Ectodermal cell (in vitro differentiated cells): ENCODE measurements around the gene MLST8.

ENCODE experiments used
- H3K27ac ChIP-seq: 2 replicates; pipeline ENCODE4 v1.7.0; 2013; ENCODE audit warnings: mild to moderate bottlenecking, low read depth, low read length; ENCODE audit not compliant: insufficient read depth, poor library complexity, severe bottlenecking
- H3K27me3 ChIP-seq: 2 replicates; pipeline ENCODE4 v1.7.0; 2013; ENCODE audit warnings: mild to moderate bottlenecking, low read length; ENCODE audit not compliant: insufficient read depth, control insufficient read depth, poor library complexity, severe bottlenecking
- H3K36me3 ChIP-seq: one replicate; pipeline ENCODE4 v1.7.0; 2013; ENCODE audit warnings: low read length; ENCODE audit not compliant: control insufficient read depth, insufficient read depth
- H3K4me1 ChIP-seq: one replicate; pipeline ENCODE4 v1.7.0; 2013; ENCODE audit warnings: low read length; ENCODE audit not compliant: control insufficient read depth, insufficient read depth
- H3K4me3 ChIP-seq: 2 replicates; pipeline ENCODE4 v1.7.0; 2013; ENCODE audit warnings: low read depth, low read length, control low read depth; ENCODE audit not compliant: insufficient read depth
- H3K9me3 ChIP-seq: 2 replicates; pipeline ENCODE4 v1.7.0; 2013; ENCODE audit warnings: mild to moderate bottlenecking, low read length, moderate library complexity; ENCODE audit not compliant: control insufficient read depth
- WGBS, 2 experiments: methylation state at CpG; one replicate each; pipeline ENCODE4 v1.1.7; 2013; ENCODE audit warnings: missing lambda C conversion rate in 2 of 2; 5-methylcytosine and 5-hydroxymethylcytosine counted together

MLST8 gene

DNA sequence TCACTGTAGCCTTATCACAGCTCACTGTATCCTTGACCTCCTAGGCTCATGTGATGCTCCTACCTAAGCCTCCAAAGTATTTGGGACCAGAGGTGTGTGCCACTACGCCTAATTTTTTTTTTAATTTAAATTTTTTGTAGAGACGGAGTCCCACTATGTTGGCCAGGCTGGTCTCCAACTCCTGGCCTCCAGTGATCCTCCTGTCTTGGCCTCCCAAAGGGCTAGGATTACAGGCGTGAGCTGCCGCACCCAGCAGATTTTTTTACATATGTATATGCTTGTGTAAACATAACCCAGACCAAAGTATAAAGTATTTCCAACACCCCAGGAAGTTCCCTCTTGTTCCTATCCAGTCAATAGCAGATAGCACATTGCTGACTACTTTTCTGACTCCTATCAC, 11.1 kb downstream of the MLST8 start:
- no peaks in the 10 kb centered on the region for H3K9me3 ChIP-seq
- no peak overlapping the region for H3K4me3 ChIP-seq
- no peak overlapping the region for H3K27ac ChIP-seq
- H3K36me3 ChIP-seq = peaks cover 8% of the 10 kb centered on the region
- peaks cover 12% of the 10 kb centered on the region for H3K4me1 ChIP-seq
- 97 to 100% methylated on average over 4 of the region's 4 CpGs for WGBS, 2 experiments
- H3K27me3 ChIP-seq = no peaks in the 10 kb centered on the region

DNA sequence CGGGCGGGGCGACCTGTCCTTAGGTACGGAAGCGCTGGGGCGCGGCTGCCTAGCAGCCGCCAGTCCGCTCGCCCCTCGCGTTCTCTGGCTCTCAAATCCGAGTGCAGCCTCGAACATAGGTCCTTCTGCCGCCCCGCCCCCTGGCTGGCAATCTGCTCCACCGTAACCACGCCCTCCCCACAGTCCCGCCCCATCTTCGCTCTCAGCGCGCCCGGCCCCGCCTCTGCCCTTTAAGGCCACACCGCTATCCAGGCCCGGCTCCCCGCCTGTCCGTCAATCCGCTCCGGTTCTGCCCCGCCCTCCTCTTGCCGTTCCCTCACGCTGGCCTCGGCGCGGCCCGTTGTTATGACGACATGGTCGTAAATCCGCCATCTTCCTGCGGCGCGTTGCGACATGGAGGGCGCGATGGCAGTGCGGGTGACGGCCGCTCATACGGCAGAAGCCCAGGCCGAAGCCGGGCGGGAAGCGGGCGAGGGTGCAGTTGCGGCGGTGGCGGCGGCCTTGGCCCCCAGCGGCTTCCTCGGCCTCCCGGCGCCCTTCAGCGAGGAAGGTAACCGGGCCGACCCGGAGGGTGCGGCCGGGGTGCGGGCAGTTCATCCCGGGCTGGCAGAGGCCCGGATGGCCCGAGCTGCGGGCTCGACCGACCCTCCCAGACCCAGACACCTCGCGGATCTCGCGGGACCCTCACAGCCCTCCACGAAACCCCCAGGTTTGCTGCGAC, 18.1 kb downstream of the MLST8 start, which contains the start of gene E4F1:
Gene E4F1, plus strand, starts transcription at position 371 of the 721 bp plus-strand sequence. Its CDS starts 23 bp downstream, at position 394.
- whole genome bisulfite sequencing, 2 experiments = 0% methylated on average over 82 of the region's 82 CpGs
- no peak within 1 kb of the TSS for H3K27ac ChIP-seq
- H3K36me3 ChIP-seq = peaks cover 4% of the 10 kb centered on the region
- H3K4me3 ChIP-seq = peak within 1 kb of the TSS; percentile 97
- no peaks in the 10 kb centered on the region for H3K4me1 ChIP-seq
- H3K9me3 ChIP-seq = no peaks in the 10 kb centered on the region
- H3K27me3 ChIP-seq = no peaks in the 10 kb centered on the region

DNA sequence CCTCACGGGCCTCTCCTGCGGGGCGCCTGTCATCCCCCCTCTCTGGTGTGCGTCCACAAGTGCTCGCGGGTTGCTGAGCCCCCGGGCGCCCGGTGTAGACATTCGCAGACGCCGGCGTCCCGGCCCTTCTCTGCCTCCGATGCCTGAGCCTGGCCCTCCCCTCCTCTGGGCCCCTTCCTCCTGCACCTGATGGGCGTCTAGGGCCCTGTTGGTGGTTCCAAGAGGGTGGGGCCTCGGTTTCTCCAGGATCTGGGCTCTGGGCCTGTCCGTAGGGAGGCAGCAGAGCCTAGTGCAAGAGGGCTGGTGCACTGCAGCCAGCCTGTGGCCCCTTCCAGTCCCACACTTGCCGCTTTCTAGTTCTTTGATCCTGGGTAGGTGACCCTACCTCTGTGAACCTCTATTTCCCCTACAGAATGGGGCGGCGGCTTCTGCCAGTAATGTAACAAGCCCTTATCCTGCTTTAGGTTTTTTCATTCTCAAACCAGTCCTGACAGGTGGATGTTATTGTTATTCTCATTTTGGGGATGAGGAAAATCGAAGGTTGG, 18.8 kb downstream of the MLST8 start:
- Histone ChIP-seq H3K4me3 (peak overlapping the region; percentile 97), H3K27me3 (no peaks in the 10 kb centered on the region), H3K9me3 (no peaks in the 10 kb centered on the region), H3K36me3 (peaks cover 10% of the 10 kb centered on the region), H3K4me1 (no peaks in the 10 kb centered on the region), H3K27ac (no peak overlapping the region)
- 11% methylated on average over 22 of the region's 22 CpGs for WGBS, 2 experiments

DNA sequence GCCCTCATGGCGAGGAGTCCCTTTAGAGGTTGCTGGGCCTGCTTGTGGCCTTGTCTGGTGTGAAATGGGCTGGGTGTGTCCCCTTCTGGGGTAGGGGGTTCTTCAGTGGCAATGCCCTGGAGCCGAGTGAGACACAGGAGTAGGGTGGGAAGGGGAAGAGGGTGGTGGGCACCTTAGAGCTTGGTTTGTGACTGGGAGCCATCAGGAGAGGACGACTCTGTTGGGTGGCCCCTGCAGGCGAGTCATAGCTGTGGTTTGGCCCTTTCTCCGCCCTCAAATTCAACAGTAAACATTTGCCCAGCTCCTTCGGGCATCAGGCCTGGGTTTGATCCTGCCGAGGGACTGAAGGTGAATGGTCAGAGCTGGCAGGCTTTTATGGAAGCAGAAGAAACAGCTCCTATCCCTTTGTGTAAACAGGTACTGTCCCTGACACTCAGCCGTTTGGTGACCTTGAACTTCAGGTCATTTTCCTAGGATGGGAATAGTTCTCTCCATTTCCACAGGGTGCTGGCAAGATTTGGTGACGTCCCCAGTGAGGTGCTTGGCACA, 21.1 kb downstream of the MLST8 start:
- H3K9me3 ChIP-seq = no peaks in the 10 kb centered on the region
- peaks cover 13% of the 10 kb centered on the region for H3K36me3 ChIP-seq
- WGBS, 2 experiments = 92% methylated on average over 9 of the region's 9 CpGs
- no peak overlapping the region for H3K27ac ChIP-seq
- no peaks in the 10 kb centered on the region for H3K4me1 ChIP-seq
- no peaks in the 10 kb centered on the region for H3K27me3 ChIP-seq
- H3K4me3 ChIP-seq = no peak overlapping the region

DNA sequence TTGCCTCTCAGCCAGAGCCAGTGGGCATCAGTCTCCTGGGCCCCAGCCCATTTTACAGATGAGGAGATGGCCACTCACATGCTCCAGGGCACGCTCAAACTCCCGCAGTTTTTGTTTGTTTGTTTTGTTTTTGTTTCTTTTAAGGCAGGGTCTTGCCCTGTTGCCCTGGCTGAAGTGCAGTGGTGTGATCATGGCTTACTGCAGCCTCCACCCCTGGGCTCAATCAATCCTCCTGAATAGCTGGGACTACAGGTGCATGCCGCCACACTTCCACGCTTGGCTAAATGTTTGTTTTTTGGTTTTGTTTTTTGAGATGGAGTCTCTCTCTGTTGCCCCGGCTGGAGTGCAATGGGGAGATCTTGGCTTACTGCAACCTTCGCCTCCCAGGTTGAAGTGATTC, 21.7 kb downstream of the MLST8 start:
- H3K27ac ChIP-seq = no peak overlapping the region
- H3K9me3 ChIP-seq = no peaks in the 10 kb centered on the region
- no peak overlapping the region for H3K4me3 ChIP-seq
- peaks cover 18% of the 10 kb centered on the region for H3K36me3 ChIP-seq
- H3K27me3 ChIP-seq = no peaks in the 10 kb centered on the region
- H3K4me1 ChIP-seq = no peaks in the 10 kb centered on the region
- WGBS, 2 experiments = 95 to 96% methylated on average over 6 of the region's 6 CpGs

DNA sequence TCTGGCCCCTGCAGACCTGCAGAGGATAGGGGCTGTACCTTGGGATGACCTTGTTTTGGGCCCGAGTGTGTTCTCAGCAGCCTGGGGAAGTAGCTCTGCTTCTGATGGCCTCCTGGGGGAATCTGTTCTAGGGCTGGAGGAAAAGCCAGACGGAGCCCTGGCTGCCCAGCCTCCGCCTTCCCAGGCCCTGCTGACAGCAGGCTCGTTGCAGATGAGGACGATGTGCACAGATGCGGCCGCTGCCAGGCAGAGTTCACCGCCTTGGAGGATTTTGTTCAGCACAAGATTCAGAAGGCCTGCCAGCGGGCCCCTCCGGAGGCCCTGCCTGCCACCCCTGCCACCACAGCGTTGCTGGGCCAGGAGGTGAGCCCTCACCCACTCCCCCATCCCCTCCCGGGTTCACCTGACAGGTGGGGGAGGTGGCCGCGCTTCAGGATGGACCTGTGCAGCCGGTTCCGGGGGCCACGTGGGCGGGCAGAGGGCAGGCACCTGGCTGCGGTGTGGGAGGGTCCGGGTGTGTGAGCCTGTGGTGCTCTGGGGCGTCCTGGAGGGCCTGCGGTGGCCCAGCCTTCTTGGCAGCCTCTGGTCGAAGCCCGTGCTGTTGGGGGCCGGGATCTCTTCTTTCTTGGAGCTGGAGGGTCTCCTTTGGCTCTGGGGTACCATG, 23.0 kb downstream of the MLST8 start:
- 95 to 97% methylated on average over 25 of the region's 25 CpGs for WGBS, 2 experiments
- Histone ChIP-seq H3K4me1 (no peaks in the 10 kb centered on the region), H3K36me3 (peaks cover 20% of the 10 kb centered on the region)

DNA sequence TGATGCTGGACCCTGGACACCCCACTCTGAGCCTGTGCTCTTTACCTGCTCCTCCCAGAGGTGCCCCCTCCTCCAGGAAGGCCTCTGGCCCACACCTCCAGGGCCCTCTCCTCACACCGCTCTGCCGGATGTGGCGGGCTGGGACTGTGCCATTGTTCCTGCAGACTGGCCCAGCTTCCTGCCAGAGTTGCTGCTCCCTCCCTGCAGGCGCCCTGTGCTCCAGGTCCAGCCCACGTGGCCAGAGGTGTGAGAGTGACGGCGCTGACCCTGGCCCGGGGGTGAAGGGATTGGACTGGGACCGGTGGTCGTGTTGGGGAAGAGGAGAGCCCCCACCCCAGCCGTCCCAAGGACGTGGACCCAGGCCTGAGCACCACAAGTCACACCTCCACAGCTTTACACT, 23.8 kb downstream of the MLST8 start:
- Histone ChIP-seq H3K4me3 (no peak overlapping the region), H3K36me3 (peaks cover 26% of the 10 kb centered on the region), H3K27ac (no peak overlapping the region), H3K27me3 (no peaks in the 10 kb centered on the region), H3K9me3 (no peaks in the 10 kb centered on the region), H3K4me1 (no peaks in the 10 kb centered on the region)
- WGBS, 2 experiments = 94 to 96% methylated on average over 12 of the region's 12 CpGs

More for the DNA sequence above, 23.0 kb downstream of the MLST8 start:
- Histone ChIP-seq H3K9me3 (no peaks in the 10 kb centered on the region), H3K27me3 (no peaks in the 10 kb centered on the region), H3K27ac (no peak overlapping the region), H3K4me3 (no peak overlapping the region)

DNA sequence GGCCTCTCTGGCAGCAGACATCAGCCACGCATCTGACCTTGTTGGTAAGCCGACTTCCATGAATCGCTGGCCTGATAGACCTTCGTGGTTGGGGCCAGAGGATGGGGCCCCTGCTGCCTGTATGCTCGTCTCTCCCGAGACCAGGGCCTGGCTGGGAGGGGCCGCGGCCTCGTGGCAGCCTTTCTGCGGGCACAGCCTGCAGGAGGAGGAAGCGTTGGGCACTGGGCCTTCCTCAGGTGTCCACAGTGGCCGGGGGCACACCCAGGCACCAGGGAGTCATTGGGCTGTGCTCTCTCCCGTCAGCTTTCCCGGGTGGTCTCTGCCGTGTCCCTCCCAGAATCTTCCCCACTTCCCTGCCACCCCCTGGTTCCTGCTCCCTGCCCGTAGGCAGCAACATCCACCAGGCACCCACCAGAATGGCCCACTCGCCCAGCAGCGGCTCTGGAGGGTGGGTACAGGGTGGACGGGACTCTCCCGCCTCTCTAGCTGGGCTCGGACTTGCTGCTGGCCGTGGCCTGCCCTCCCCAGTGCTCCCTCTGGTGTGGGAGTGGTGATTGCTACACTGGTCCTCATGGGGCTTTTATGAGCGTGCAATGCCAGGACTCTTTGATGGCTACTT, 24.5 kb downstream of the MLST8 start:
- H3K36me3 ChIP-seq = peaks cover 26% of the 10 kb centered on the region

DNA sequence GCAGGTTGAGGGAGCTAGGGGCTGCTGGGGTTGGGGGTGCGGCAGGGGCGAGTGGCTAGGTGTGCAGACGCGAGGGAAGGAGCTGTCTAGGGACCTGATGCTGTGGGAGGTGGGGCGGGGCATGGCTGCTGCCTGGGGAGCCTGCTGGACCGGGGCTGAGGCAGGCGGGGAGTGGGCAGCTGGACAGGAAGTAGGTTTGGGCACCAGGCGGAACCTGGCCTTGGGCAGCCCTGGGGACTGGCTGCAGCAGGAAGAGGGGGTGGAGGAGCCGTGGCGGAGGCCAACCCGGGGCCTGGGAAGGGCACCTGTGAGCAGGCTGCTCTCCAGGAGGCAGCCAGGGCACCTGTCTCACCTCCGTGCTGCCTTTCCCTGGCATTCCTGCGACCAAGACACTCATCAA, 25.1 kb downstream of the MLST8 start:
- WGBS, 2 experiments = 93 to 97% methylated on average over 13 of the region's 13 CpGs
- no peaks in the 10 kb centered on the region for H3K4me1 ChIP-seq
- H3K27ac ChIP-seq = no peak overlapping the region
- peaks cover 32% of the 10 kb centered on the region for H3K36me3 ChIP-seq
- H3K27me3 ChIP-seq = no peaks in the 10 kb centered on the region
- H3K9me3 ChIP-seq = no peaks in the 10 kb centered on the region
- no peak overlapping the region for H3K4me3 ChIP-seq

More for the DNA sequence above, 24.5 kb downstream of the MLST8 start:
- H3K9me3 ChIP-seq = no peaks in the 10 kb centered on the region
- H3K27me3 ChIP-seq = no peaks in the 10 kb centered on the region
- no peaks in the 10 kb centered on the region for H3K4me1 ChIP-seq
- 95% methylated on average over 23 of the region's 23 CpGs for WGBS, 2 experiments
- H3K27ac ChIP-seq = no peak overlapping the region
- H3K4me3 ChIP-seq = no peak overlapping the region
